Upper lobe of left lung (tissue), 6 donors: ENCODE results near the gene LBR. TPM values are rescaled to one million over a fixed set of nuclear protein-coding genes. Genes with fewer than 3 reads are reported as not detected.

ENCODE experiments used
- ATAC-seq, 2 donors: fragments of 200-7000 bp; cut with Tn5 transposase; one replicate each; pipeline ENCODE4 v1.9.1; 2022; ENCODE audit warnings: mild to moderate bottlenecking in 2 of 2, moderate library complexity in 2 of 2; ENCODE audit not compliant: low FRiP score in 2 of 2
- DNase-seq, 2 donors: peaks; one replicate each; pipeline ENCODE4 v3.0.0-alpha.2; 2019 to 2020
- H3K27ac ChIP-seq, 4 donors: fragments of 200-600 bp; sonication (generic); one replicate each; pipeline ENCODE4 v1.5.1; 2016 to 2019
- H3K27me3 ChIP-seq, 4 donors: fragments of 200-600 bp; sonication (generic); one replicate each; pipeline ENCODE4 v1.5.1; 2017 to 2019
- H3K36me3 ChIP-seq, 4 donors: fragments of 200-600 bp; sonication (generic); one replicate each; pipeline ENCODE4 v1.5.1; 2016 to 2019
- H3K4me1 ChIP-seq, 4 donors: fragments of 200-600 bp; sonication (generic); one replicate each; pipeline ENCODE4 v1.5.1; 2018 to 2019
- H3K4me3 ChIP-seq, 4 donors: fragments of 200-600 bp; sonication (generic); one replicate each; pipeline ENCODE4 v1.5.1; 2017 to 2019; ENCODE audit warnings: mild to moderate bottlenecking in 2 of 4, moderate library complexity in 1 of 4
- H3K9me3 ChIP-seq, 4 donors: fragments of 200-600 bp; sonication (generic); one replicate each; pipeline ENCODE4 v1.5.1; 2018 to 2019
- CTCF ChIP-seq, 6 experiments: fragments of 450-650 bp in 4 of 6; fragments of 200-600 bp in 2 of 6; sonication (generic) in 2 of 6; IDR thresholded peaks; one replicate each; pipeline ENCODE4 v1.5.1; 2016 to 2019; ENCODE audit warnings: antibody characterized with exemption in 6 of 6
- EP300 ChIP-seq, 4 donors: sonication (generic); formaldehyde crosslinking; IDR thresholded peaks; one replicate each; pipeline ENCODE4 v1.5.1; 2017; ENCODE audit warnings: antibody characterized with exemption in 4 of 4, control low read depth in 2 of 4
- POLR2A ChIP-seq, 4 donors: fragments of 450-650 bp; IDR thresholded peaks; one replicate each; pipeline ENCODE4 v1.5.1; 2016 to 2017; ENCODE audit warnings: antibody characterized with exemption in 4 of 4, mild to moderate bottlenecking in 2 of 4
- POLR2AphosphoS5 ChIP-seq, 2 donors: sonication (generic); formaldehyde crosslinking; IDR thresholded peaks; one replicate each; pipeline ENCODE4 v1.5.1; 2017; ENCODE audit warnings: antibody characterized with exemption in 2 of 2
- WGBS, 2 donors: methylation state at CpG; one replicate each; pipeline ENCODE4 v1.1.5; 2017 to 2018; 5-methylcytosine and 5-hydroxymethylcytosine counted together
- total RNA-seq, 6 donors: library from RNA; depleted of rRNA in 4 of 6; stranded (reverse); fragments of >200 nt in 4 of 6; gene quantifications; one replicate each; pipeline versions ENCODE4 v1.1.0 to v1.2.1, GENCODE V29; 2016 to 2021
- donor health status: DM: no; HTN: no; CAD: no; lungs with moderate emphysema.
- donor health status: DM: no; HTN: yes; CAD: no; lungs with severe emphysema.

The LBR gene
- total RNA-seq, 6 donors from 2014 or later = 32.8 to 50.3 (median 40.1) TPM

GRCh38 chr1:225450491-225451191, 22.8 kb upstream of the LBR start:
- Histone ChIP-seq H3K4me1 (peaks cover 17 to 48% (median 28%) of the 10 kb centered on the region in 4 donors), H3K4me3 (no peak overlapping the region), H3K36me3 (no peaks in the 10 kb centered on the region), H3K27me3 (no peaks in the 10 kb centered on the region), H3K9me3 (no peaks in the 10 kb centered on the region), H3K27ac (peak overlapping the region in 3 of 4 donors; percentile 39 to 67 (median 60))
- TF ChIP-seq POLR2A (IDR thresholded peaks at IDR 0.05) = peak in 1 of 4 donors; percentile 18
- no peak for TF ChIP-seq CTCF (IDR thresholded peaks at IDR 0.05)
- peak in 1 of 2 donors; percentile 19 for TF ChIP-seq POLR2AphosphoS5 (IDR thresholded peaks at IDR 0.05)
- DNase-seq (peak in 1 of 2 donors; percentile 69), ATAC-seq (peak in 1 of 2 donors; percentile 73)
- 43 to 45% methylated on average over 12 of the region's 12 CpGs for WGBS, 2 donors

- ATAC-seq (no peak), DNase-seq (no peak)
- Histone ChIP-seq H3K36me3 (no peaks in the 10 kb centered on the region), H3K9me3 (no peaks in the 10 kb centered on the region), H3K27me3 (no peaks in the 10 kb centered on the region), H3K4me3 (no peak overlapping the region), H3K4me1 (peaks cover 23 to 49% (median 33%) of the 10 kb centered on the region in 4 donors), H3K27ac (peak overlapping the region in 3 of 4 donors; percentile 39 to 67 (median 60))
- WGBS, 2 donors = 86 to 89% methylated on average over 5 of the region's 5 CpGs
- no peak for TF ChIP-seq POLR2A (IDR thresholded peaks at IDR 0.05)
- TF ChIP-seq POLR2AphosphoS5 (IDR thresholded peaks at IDR 0.05) = no peak
- no peak for TF ChIP-seq EP300 (IDR thresholded peaks at IDR 0.05)
- no peak for TF ChIP-seq CTCF (IDR thresholded peaks at IDR 0.05)
Observed at GRCh38 chr1:225449774-225450173, 21.9 kb upstream of the LBR start.

- TF ChIP-seq EP300 (IDR thresholded peaks at IDR 0.05) (no peak), CTCF (IDR thresholded peaks at IDR 0.05) (no peak), POLR2AphosphoS5 (IDR thresholded peaks at IDR 0.05) (no peak), POLR2A (IDR thresholded peaks at IDR 0.05) (no peak)
- ATAC-seq = no peak
- 88 to 90% methylated on average over 8 to 9 of the region's 9 CpGs for WGBS, 2 donors
- no peak overlapping the region for H3K27ac ChIP-seq
- H3K4me1 ChIP-seq = peaks cover 27 to 44% (median 36%) of the 10 kb centered on the region in 4 donors
- no peaks in the 10 kb centered on the region for H3K36me3 ChIP-seq
- no peaks in the 10 kb centered on the region for H3K9me3 ChIP-seq
- H3K27me3 ChIP-seq = no peaks in the 10 kb centered on the region
- DNase-seq = no peak
- H3K4me3 ChIP-seq = no peak overlapping the region
Observed at GRCh38 chr1:225449261-225449660, 21.4 kb upstream of the LBR start.

- peaks cover 30 to 45% (median 36%) of the 10 kb centered on the region in 4 donors for H3K4me1 ChIP-seq
- no peak overlapping the region for H3K4me3 ChIP-seq
- peak overlapping the region in 3 of 4 donors; percentile 6 to 44 (median 35) for H3K27ac ChIP-seq
- 82 to 88% methylated on average over 8 to 9 of the region's 9 CpGs for WGBS, 2 donors
- H3K36me3 ChIP-seq = no peaks in the 10 kb centered on the region
- DNase-seq (peak in 1 of 2 donors; percentile 9), ATAC-seq (no peak)
- TF ChIP-seq POLR2A (IDR thresholded peaks at IDR 0.05) (no peak), POLR2AphosphoS5 (IDR thresholded peaks at IDR 0.05) (no peak), EP300 (IDR thresholded peaks at IDR 0.05) (no peak), CTCF (IDR thresholded peaks at IDR 0.05) (no peak)
- no peaks in the 10 kb centered on the region for H3K27me3 ChIP-seq
- H3K9me3 ChIP-seq = no peaks in the 10 kb centered on the region
Observed at GRCh38 chr1:225448146-225448805, 20.4 kb upstream of the LBR start.
